Hematopoietic multipotent progenitor cell treated with erythropoietin and hydrocortisone succinate and interleukin-3 and kit ligand, for 8 days (in vitro differentiated cells): Measurements from ENCODE around the gene EIF2AK3.
A peak's percentile ranks its signal among the peaks of the same experiment; 100 is the strongest.
"Not testable (repeated sequence)": the region's sequence is repeated elsewhere in the genome, so short reads cannot be mapped to it uniquely, and the experiment has no call there.

Experiments used
- DNase-seq: peaks from one replicate; pipeline ENCODE4 v3.0.0-alpha.2; 2015

Gene EIF2AK3

GRCh38 chr2:88632569-88632968, 5.3 kb upstream of the EIF2AK3 start:
- no peak for DNase-seq

- DNase-seq, result no peak
These were observed 1.3 kb upstream of the EIF2AK3 start for GRCh38 chr2:88628571-88628939.

- DNase-seq, result peak; percentile 94
These were observed 749 bp upstream of the EIF2AK3 start for GRCh38 chr2:88627856-88628570.

- no peak for DNase-seq
These were observed 851 bp downstream of the EIF2AK3 start for GRCh38 chr2:88626171-88627054.

GRCh38 chr2:88624477-88624876, 2.8 kb downstream of the EIF2AK3 start:
- no peak for DNase-seq

GRCh38 chr2:88623831-88624465, 3.3 kb downstream of the EIF2AK3 start:
- not testable (repeated sequence) for DNase-seq

- DNase-seq, result no peak
These were observed 5.0 kb downstream of the EIF2AK3 start for GRCh38 chr2:88622307-88622706.

- no peak for DNase-seq
These were observed 5.8 kb downstream of the EIF2AK3 start for GRCh38 chr2:88621432-88621831.

GRCh38 chr2:88620015-88620414, 7.2 kb downstream of the EIF2AK3 start:
- DNase-seq, result no peak

- no peak for DNase-seq
These were observed 11.4 kb downstream of the EIF2AK3 start for GRCh38 chr2:88615822-88616221.

GRCh38 chr2:88614497-88615157, 12.6 kb downstream of the EIF2AK3 start:
- DNase-seq, result no peak

GRCh38 chr2:88613921-88614320, 13.3 kb downstream of the EIF2AK3 start:
- no peak for DNase-seq

GRCh38 chr2:88608184-88608583, 19.1 kb downstream of the EIF2AK3 start:
- DNase-seq, result no peak

GRCh38 chr2:88607416-88607815, 19.8 kb downstream of the EIF2AK3 start:
- no peak for DNase-seq

- DNase-seq, result no peak
These were observed 20.8 kb downstream of the EIF2AK3 start for GRCh38 chr2:88606371-88607030.

GRCh38 chr2:88603146-88603545, 24.1 kb downstream of the EIF2AK3 start:
- DNase-seq, result no peak

- no peak for DNase-seq
These were observed 25.2 kb downstream of the EIF2AK3 start for GRCh38 chr2:88602022-88602421.

GRCh38 chr2:88601286-88601685, 26.0 kb downstream of the EIF2AK3 start:
- DNase-seq, result peak; percentile 43

GRCh38 chr2:88600038-88600465, 27.2 kb downstream of the EIF2AK3 start:
- no peak for DNase-seq

GRCh38 chr2:88599527-88599926, 27.7 kb downstream of the EIF2AK3 start:
- no peak for DNase-seq

GRCh38 chr2:88597168-88597567, 30.1 kb downstream of the EIF2AK3 start:
- no peak for DNase-seq

GRCh38 chr2:88596141-88596830, 31.0 kb downstream of the EIF2AK3 start:
- DNase-seq, result no peak
